Measurements from ENCODE around the gene CA5A. TPM values are rescaled to one million over a fixed set of nuclear protein-coding genes. Genes with fewer than 3 reads are reported as not detected.
A peak's percentile ranks its signal among the peaks of the same experiment; 100 is the strongest.
"Not testable (repeated sequence)": the region's sequence is repeated elsewhere in the genome, so short reads cannot be mapped to it uniquely, and the experiment has no call there.

The CA5A gene
- total and polyA plus RNA-seq, 2 experiments from 2014 or later: not detected

DNA sequence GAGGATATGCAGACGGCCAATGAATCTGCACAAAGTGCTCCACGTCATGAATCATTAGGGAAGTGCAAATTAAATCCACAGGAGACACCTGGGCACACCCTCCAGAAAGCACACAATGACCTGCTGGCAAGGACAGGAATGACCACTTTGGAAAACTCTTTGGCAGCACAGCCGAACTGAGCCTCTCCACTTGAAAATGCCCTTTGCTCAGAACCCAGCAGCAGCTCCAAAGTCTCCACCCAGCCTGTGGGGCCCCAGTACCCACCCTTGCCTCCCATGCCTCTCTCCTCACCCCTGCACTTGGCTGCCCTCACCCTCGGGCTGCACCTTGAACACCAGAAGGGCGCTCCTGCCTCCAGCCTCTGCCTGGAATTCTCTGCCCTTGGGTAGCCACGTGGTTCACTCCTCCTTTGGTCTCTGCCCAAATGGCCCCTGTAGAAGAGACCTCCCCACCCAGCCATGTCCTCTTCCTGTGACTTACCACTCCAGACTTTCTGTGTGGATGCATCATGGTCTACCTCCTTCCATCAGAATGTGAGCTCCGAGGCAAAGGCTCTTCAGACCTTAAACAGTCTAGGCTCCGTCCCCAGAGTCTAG, 50.9 kb downstream of the CA5A start:
- Mint-ChIP-seq H3K4me1 (peaks cover 23% of the 10 kb centered on the region), H3K27me3 (ENCODE audit: insufficient read depth, low read depth, poor library complexity) (peaks cover 13% of the 10 kb centered on the region)
- not testable (repeated sequence) for H3K9me3 Mint-ChIP-seq; H2AFZ ChIP-seq; H3K27ac Mint-ChIP-seq; H3K79me2 ChIP-seq (replicated peaks; ENCODE audit: insufficient read depth); H3K4me3 ChIP-seq; H3F3A ChIP-seq (replicated peaks; ENCODE audit: low read depth); ATAC-seq; H3K4me2 ChIP-seq; H3K36me3 Mint-ChIP-seq (ENCODE audit: low read depth); H4K20me1 ChIP-seq (replicated peaks; ENCODE audit: insufficient read depth); H3K4me1 ChIP-seq (ENCODE audit: insufficient read depth); DNase-seq (ENCODE audit: low spot score); H3K36me3 ChIP-seq (ENCODE audit: insufficient read depth); H3K4me3 Mint-ChIP-seq; H3K27ac ChIP-seq (ENCODE audit: low read depth); H3K27me3 ChIP-seq (ENCODE audit: insufficient read depth); H3K9me2 ChIP-seq (ENCODE audit: insufficient read depth)

DNA sequence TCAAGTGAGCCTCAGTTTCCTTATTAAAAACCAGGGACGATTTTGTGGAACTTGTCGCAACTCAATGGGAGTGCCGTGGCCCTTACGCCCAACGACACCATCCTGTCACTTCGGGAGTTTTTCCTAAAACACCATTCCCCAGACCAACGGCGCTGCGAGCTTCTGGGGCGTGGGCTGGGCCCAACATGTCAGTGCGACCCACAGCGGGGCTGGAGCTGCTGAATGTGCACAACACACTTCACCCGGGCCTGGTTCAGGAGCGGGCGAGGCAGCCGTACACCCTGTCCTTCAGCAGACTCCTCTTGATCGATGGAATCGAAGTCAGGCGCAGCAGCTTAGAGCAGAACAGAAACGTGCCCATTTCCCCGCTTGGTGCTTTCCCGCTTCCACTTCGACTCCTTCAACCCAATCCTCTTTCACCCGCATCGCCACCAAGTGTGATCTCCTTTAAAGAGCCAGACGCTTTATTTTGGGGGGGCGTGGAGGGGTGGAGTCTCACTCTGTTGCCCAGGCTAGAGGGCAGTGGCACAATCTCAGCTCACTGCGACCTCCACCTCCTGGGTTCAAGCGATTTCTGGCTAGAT, 53.8 kb downstream of the CA5A start:
- Mint-ChIP-seq H3K4me1 (peaks cover 45% of the 10 kb centered on the region), H3K9me3 (peaks cover 5% of the 10 kb centered on the region; the same call in 1 of the 3 replicates), H3K27ac (no peak overlapping the region), H3K36me3 (ENCODE audit: low read depth) (no peaks in the 10 kb centered on the region; the same call in 2 of the 3 replicates), H3K27me3 (ENCODE audit: insufficient read depth, low read depth, poor library complexity) (peaks cover 17% of the 10 kb centered on the region), H3K4me3 (no peak overlapping the region)
- H3K36me3 ChIP-seq (ENCODE audit: insufficient read depth): no peaks in the 10 kb centered on the region
- H3F3A ChIP-seq (replicated peaks; ENCODE audit: low read depth): peaks cover 19% of the 10 kb centered on the region
- no peaks in the 10 kb centered on the region for H3K27me3 ChIP-seq (ENCODE audit: insufficient read depth)
- TF ChIP-seq EZH2phosphoT487 (IDR thresholded peaks at IDR 0.05; ENCODE audit: unreplicated experiment) (no peak), NANOG (IDR thresholded peaks at IDR 0.05; ENCODE audit: borderline replicate concordance) (no peak), EZH2 (IDR thresholded peaks at IDR 0.05; ENCODE audit: low read depth, unreplicated experiment) (no peak), POLR2AphosphoS5 (IDR thresholded peaks at IDR 0.05; ENCODE audit: low read depth) (no peak), STAT1 (IDR thresholded peaks at IDR 0.05; ENCODE audit: unreplicated experiment) (no peak)
- ATAC-seq: peak; percentile 10; the same call in 1 of the 3 replicates
- no peak for DNase-seq (ENCODE audit: low spot score)
- no peak overlapping the region for H3K27ac ChIP-seq (ENCODE audit: low read depth)
- no peaks in the 10 kb centered on the region for H3K79me2 ChIP-seq (replicated peaks; ENCODE audit: insufficient read depth)
- no peak overlapping the region for H3K4me2 ChIP-seq
- H3K9me2 ChIP-seq (ENCODE audit: insufficient read depth): no peaks in the 10 kb centered on the region
- no peaks in the 10 kb centered on the region; the same call in 1 of the 2 replicates for H3K4me1 ChIP-seq (ENCODE audit: insufficient read depth)
- H4K20me1 ChIP-seq (replicated peaks; ENCODE audit: insufficient read depth): no peaks in the 10 kb centered on the region
- peak overlapping the region; percentile 63 for H2AFZ ChIP-seq
- no peak overlapping the region for H3K4me3 ChIP-seq

DNA sequence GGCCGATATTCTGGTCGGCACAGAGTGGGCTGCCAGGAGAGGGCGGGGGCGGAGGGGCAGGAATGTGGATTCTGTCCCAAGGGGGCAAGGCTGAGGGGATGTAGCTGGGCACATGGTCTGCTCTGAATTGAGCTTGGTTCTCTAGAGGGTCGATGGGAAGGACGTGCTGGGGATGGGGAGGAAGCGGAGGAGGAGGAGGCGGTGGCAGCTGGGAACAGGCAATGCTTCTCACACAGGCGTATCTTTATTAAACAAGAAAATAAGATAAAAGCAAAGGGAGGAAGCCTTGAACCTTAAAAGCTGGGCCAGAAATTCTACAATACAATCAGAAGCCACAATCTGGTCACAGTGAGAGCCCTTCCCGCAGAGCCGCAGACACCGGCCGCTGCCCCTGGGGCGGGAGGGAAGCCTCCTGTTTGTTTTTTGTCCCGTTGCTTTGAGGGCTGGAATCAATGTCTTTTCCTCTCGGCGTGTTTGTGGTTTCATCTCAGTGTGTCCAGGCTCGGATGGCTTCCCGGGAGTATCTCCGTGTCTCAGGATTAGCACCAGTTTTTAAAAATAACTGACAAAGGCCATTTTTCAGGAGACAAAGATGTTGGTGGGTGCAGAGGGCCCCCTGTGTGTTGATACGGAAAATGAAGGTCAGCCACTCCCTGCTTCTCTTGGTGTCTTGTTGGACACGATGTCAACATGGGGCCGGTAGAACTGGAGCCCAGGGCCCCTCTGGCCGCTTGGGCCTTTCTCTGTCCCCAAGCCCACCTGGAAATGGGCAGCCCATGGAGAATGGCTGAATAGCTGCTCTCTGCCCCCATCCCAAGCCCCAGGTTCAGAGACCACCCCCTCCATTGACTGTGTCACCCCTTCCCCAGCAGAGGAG, 54.8 kb downstream of the CA5A start:
- Mint-ChIP-seq H3K27me3 (ENCODE audit: insufficient read depth, low read depth, poor library complexity) (peaks cover 16% of the 10 kb centered on the region), H3K4me1 (peaks cover 47% of the 10 kb centered on the region), H3K27ac (no peak overlapping the region; the same call in 1 of the 2 replicates), H3K4me3 (no peak overlapping the region), H3K36me3 (ENCODE audit: low read depth) (no peaks in the 10 kb centered on the region; the same call in 2 of the 3 replicates), H3K9me3 (peaks cover 5% of the 10 kb centered on the region; the same call in 1 of the 3 replicates)
- Histone ChIP-seq H3K4me3 (no peak overlapping the region), H3F3A (replicated peaks; ENCODE audit: low read depth) (peaks cover 19% of the 10 kb centered on the region), H3K27ac (ENCODE audit: low read depth) (no peak overlapping the region), H3K36me3 (ENCODE audit: insufficient read depth) (no peaks in the 10 kb centered on the region), H4K20me1 (replicated peaks; ENCODE audit: insufficient read depth) (no peaks in the 10 kb centered on the region), H3K4me2 (no peak overlapping the region), H3K27me3 (ENCODE audit: insufficient read depth) (no peaks in the 10 kb centered on the region), H3K4me1 (ENCODE audit: insufficient read depth) (peaks cover 2% of the 10 kb centered on the region), H3K9me2 (ENCODE audit: insufficient read depth) (no peaks in the 10 kb centered on the region), H2AFZ (peak overlapping the region; percentile 63), H3K79me2 (replicated peaks; ENCODE audit: insufficient read depth) (no peaks in the 10 kb centered on the region)
- no peak for DNase-seq (ENCODE audit: low spot score)
- TF ChIP-seq NANOG (IDR thresholded peaks at IDR 0.05; ENCODE audit: borderline replicate concordance): no peak
- TF ChIP-seq JUNB (IDR thresholded peaks at IDR 0.05; ENCODE audit: unreplicated experiment): no peak
- no peak for TF ChIP-seq POLR2AphosphoS5 (IDR thresholded peaks at IDR 0.05; ENCODE audit: low read depth)
- TF ChIP-seq, protein P1, sequence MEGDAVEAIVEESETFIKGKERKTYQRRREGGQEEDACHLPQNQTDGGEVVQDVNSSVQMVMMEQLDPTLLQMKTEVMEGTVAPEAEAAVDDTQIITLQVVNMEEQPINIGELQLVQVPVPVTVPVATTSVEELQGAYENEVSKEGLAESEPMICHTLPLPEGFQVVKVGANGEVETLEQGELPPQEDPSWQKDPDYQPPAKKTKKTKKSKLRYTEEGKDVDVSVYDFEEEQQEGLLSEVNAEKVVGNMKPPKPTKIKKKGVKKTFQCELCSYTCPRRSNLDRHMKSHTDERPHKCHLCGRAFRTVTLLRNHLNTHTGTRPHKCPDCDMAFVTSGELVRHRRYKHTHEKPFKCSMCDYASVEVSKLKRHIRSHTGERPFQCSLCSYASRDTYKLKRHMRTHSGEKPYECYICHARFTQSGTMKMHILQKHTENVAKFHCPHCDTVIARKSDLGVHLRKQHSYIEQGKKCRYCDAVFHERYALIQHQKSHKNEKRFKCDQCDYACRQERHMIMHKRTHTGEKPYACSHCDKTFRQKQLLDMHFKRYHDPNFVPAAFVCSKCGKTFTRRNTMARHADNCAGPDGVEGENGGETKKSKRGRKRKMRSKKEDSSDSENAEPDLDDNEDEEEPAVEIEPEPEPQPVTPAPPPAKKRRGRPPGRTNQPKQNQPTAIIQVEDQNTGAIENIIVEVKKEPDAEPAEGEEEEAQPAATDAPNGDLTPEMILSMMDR (conservative IDR thresholded peaks at IDR 0.05; ENCODE audit: low read depth in 2 of 2): peak in 1 of 2 experiments; percentile 12; a peak in 1 of 4 replicates
- peak; percentile 11; the same call in 2 of the 3 replicates for ATAC-seq

All from GM23338 (cell line).